AG09319 (cell line): ENCODE measurements around the gene CORO2B.

Experiments
- DNase-seq: peaks from one replicate; pipeline ENCODE4 v3.0.0-alpha.2; 2010; ENCODE audit warnings: low read depth; ENCODE audit errors: extremely low read depth
- TF ChIP-seq, protein P1 (sequence below): IDR thresholded peaks from 2 replicates; pipeline ENCODE4 v1.5.1; 2011; ENCODE audit warnings: low read depth, mild to moderate bottlenecking, inconsistent platforms, low read length, moderate library complexity

The CORO2B gene

GRCh38 chr15:68631601-68632051, 52.8 kb downstream of the CORO2B start:
- no peak for DNase-seq
- TF ChIP-seq, protein P1, sequence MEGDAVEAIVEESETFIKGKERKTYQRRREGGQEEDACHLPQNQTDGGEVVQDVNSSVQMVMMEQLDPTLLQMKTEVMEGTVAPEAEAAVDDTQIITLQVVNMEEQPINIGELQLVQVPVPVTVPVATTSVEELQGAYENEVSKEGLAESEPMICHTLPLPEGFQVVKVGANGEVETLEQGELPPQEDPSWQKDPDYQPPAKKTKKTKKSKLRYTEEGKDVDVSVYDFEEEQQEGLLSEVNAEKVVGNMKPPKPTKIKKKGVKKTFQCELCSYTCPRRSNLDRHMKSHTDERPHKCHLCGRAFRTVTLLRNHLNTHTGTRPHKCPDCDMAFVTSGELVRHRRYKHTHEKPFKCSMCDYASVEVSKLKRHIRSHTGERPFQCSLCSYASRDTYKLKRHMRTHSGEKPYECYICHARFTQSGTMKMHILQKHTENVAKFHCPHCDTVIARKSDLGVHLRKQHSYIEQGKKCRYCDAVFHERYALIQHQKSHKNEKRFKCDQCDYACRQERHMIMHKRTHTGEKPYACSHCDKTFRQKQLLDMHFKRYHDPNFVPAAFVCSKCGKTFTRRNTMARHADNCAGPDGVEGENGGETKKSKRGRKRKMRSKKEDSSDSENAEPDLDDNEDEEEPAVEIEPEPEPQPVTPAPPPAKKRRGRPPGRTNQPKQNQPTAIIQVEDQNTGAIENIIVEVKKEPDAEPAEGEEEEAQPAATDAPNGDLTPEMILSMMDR: no peak

GRCh38 chr15:68632101-68632500, 53.3 kb downstream of the CORO2B start:
- TF ChIP-seq, protein P1: no peak

GRCh38 chr15:68633231-68634121, 54.7 kb downstream of the CORO2B start:
- TF ChIP-seq, protein P1: no peak

More at GRCh38 chr15:68632101-68632500, 53.3 kb downstream of the CORO2B start:
- no peak for DNase-seq

DNA sequence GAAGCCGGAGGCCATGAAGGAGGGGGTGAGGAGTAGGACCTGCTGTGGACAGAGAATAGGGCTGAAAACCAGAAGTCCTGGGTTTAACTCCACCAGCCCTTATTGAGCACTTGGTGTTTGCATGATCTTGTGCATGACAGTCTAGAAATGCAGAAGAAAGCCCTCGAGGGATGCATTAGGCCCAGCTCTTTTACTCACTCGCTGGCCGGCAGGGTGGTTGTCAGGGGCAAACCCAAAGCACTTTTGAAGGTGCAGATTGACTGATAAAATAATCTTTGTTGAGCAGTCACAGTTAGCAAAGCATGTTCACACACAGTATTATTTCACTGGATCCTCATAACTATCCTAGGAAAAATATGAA, 55.3 kb downstream of the CORO2B start:
- DNase-seq: no peak
- TF ChIP-seq, protein P1: no peak

More at GRCh38 chr15:68633231-68634121, 54.7 kb downstream of the CORO2B start:
- no peak for DNase-seq

- TF ChIP-seq, protein P1: no peak
- DNase-seq: no peak
Observed at GRCh38 chr15:68634531-68634930, 55.7 kb downstream of the CORO2B start.

GRCh38 chr15:68635141-68635540, 56.3 kb downstream of the CORO2B start:
- TF ChIP-seq, protein P1: peak; percentile 28
- DNase-seq: peak; percentile 37

DNA sequence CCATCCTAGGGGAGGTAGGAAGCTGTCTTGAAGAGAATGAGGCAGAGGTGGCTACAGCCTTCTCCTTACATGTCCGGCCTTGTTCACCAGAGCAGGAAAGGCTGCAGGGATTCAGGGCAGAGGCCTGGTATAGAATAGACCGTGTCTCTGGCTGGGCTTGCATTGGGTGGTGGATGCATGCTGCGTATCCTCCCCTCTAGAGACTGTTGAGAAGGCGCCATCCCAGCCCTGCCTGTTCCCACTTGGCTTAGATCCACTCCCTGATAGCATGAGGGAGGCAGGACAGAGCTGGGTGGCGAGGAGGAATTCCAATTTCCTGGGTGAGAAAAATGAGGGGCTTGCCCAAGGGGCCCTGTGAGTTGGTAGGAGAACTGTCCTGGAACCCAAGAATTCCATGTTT, 57.5 kb downstream of the CORO2B start:
- TF ChIP-seq, protein P1: no peak
- no peak for DNase-seq
